A549 (cell line): ENCODE results near the gene ANGPT4.

Experiments used
- MAFK ChIP-seq: fragments of 450-650 bp; IDR thresholded peaks from 2 replicates; pipeline ENCODE4 v1.6.1; 2014; ENCODE audit not compliant: partially characterized antibody
- POLR2A ChIP-seq: IDR thresholded peaks from 2 replicates; pipeline ENCODE4 v1.6.1; 2012; ENCODE audit warnings: mild to moderate bottlenecking, low read length
- RAD21 ChIP-seq, 2 experiments: fragments of >200 bp in 1 of 2; sonication (Bioruptor Twin) in 1 of 2; formaldehyde crosslinking in 1 of 2; IDR thresholded peaks in 1 of 2; conservative IDR thresholded peaks in 1 of 2; 2 replicates in 1 of 2; 3 replicates in 1 of 2; pipeline ENCODE4 v1.6.1; 2012 to 2018; ENCODE audit warnings: inconsistent platforms in 1 of 2
- TF ChIP-seq, protein P1 (sequence below): fragments of >200 bp; sonication (Bioruptor Twin); formaldehyde crosslinking; IDR thresholded peaks from 3 replicates; pipeline ENCODE4 v1.5.1; 2016

DNA sequence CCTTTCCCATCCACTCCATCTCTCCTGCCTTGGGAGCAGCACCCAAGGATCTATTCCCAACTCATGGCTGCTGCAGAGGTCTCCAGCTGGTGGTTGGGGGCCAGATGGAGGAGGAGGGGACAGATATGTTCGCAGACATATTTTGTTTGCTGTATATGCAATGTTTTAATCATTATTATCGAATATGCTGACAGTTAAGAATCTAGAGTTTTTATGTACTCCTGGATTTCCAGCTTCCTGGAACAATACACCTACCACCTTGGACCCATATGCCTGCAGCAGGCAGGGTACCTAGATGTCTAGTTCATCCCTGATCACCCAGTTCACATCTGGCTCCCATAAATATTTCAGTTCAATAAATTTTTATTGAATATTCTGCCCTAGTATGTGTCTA is 73.6 kb downstream of the ANGPT4 start:
- TF ChIP-seq, protein P1, sequence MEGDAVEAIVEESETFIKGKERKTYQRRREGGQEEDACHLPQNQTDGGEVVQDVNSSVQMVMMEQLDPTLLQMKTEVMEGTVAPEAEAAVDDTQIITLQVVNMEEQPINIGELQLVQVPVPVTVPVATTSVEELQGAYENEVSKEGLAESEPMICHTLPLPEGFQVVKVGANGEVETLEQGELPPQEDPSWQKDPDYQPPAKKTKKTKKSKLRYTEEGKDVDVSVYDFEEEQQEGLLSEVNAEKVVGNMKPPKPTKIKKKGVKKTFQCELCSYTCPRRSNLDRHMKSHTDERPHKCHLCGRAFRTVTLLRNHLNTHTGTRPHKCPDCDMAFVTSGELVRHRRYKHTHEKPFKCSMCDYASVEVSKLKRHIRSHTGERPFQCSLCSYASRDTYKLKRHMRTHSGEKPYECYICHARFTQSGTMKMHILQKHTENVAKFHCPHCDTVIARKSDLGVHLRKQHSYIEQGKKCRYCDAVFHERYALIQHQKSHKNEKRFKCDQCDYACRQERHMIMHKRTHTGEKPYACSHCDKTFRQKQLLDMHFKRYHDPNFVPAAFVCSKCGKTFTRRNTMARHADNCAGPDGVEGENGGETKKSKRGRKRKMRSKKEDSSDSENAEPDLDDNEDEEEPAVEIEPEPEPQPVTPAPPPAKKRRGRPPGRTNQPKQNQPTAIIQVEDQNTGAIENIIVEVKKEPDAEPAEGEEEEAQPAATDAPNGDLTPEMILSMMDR = no peak
- TF ChIP-seq MAFK (peak; percentile 56), RAD21 (conservative IDR thresholded peaks at IDR 0.05 in 1 of 2, IDR thresholded peaks at IDR 0.05 in 1 of 2) (no peak), POLR2A (no peak)
